HepG2 (cell line): Measurements from ENCODE around the gene EPS8L1.

Experiments used
- EZH2 ChIP-seq: conservative IDR thresholded peaks from 2 replicates; pipeline ENCODE4 v1.6.1; 2012; ENCODE audit warnings: mild to moderate bottlenecking, low read depth, low read length, moderate library complexity
- JUNB ChIP-seq: sonication (generic); formaldehyde crosslinking; IDR thresholded peaks from 2 replicates; pipeline ENCODE4 v1.8.0; 2022; ENCODE audit warnings: missing genetic modification reagents, mild to moderate bottlenecking, borderline replicate concordance
- MAX ChIP-seq: IDR thresholded peaks from 2 replicates; pipeline ENCODE4 v1.6.1; 2012; ENCODE audit warnings: inconsistent platforms
- MTERF4 ChIP-seq: sonication (generic); formaldehyde crosslinking; IDR thresholded peaks from 2 replicates; pipeline ENCODE4 v1.8.0; 2023; ENCODE audit warnings: mild to moderate bottlenecking, missing genetic modification reagents
- POLR2AphosphoS5 ChIP-seq: IDR thresholded peaks from 2 replicates; pipeline ENCODE4 v1.6.1; 2012; ENCODE audit warnings: low read depth, low read length
- SIN3A ChIP-seq: IDR thresholded peaks from 2 replicates; pipeline ENCODE4 v1.6.1; 2011; ENCODE audit warnings: low read depth, mild to moderate bottlenecking, control low read depth, low read length, borderline replicate concordance
- SP2 ChIP-seq: sonication (generic); formaldehyde crosslinking; IDR thresholded peaks from 2 replicates; pipeline ENCODE4 v1.5.1; 2020; ENCODE audit warnings: mild to moderate bottlenecking, missing genetic modification reagents
- ZNF644 ChIP-seq: IDR thresholded peaks from 2 replicates; pipeline ENCODE4 v1.6.1; 2016; ENCODE audit warnings: low read depth
- ZNF816 ChIP-seq: sonication (generic); formaldehyde crosslinking; IDR thresholded peaks from 2 replicates; pipeline ENCODE4 v1.8.0; 2022; ENCODE audit warnings: missing genetic modification reagents, mild to moderate bottlenecking, borderline replicate concordance
- TF ChIP-seq, protein P1 (sequence below): sonication (generic); formaldehyde crosslinking; IDR thresholded peaks from 2 replicates; pipeline ENCODE4 v1.8.0; 2022; ENCODE audit warnings: mild to moderate bottlenecking, missing genetic modification reagents, borderline replicate concordance
- TF ChIP-seq, protein P2 (sequence below): sonication (generic); formaldehyde crosslinking; IDR thresholded peaks from 2 replicates; pipeline ENCODE4 v1.5.1; 2020; ENCODE audit warnings: mild to moderate bottlenecking, missing genetic modification reagents, borderline replicate concordance
- TF ChIP-seq, protein P3 (sequence below): sonication (generic); formaldehyde crosslinking; IDR thresholded peaks from 2 replicates; pipeline ENCODE4 v1.5.0; 2020; ENCODE audit warnings: mild to moderate bottlenecking, missing genetic modification reagents, moderate library complexity
- TF ChIP-seq, protein P4 (sequence below): sonication (generic); formaldehyde crosslinking; IDR thresholded peaks from 2 replicates; pipeline ENCODE4 v1.4.0; 2020; ENCODE audit warnings: missing genetic modification reagents

DNA sequence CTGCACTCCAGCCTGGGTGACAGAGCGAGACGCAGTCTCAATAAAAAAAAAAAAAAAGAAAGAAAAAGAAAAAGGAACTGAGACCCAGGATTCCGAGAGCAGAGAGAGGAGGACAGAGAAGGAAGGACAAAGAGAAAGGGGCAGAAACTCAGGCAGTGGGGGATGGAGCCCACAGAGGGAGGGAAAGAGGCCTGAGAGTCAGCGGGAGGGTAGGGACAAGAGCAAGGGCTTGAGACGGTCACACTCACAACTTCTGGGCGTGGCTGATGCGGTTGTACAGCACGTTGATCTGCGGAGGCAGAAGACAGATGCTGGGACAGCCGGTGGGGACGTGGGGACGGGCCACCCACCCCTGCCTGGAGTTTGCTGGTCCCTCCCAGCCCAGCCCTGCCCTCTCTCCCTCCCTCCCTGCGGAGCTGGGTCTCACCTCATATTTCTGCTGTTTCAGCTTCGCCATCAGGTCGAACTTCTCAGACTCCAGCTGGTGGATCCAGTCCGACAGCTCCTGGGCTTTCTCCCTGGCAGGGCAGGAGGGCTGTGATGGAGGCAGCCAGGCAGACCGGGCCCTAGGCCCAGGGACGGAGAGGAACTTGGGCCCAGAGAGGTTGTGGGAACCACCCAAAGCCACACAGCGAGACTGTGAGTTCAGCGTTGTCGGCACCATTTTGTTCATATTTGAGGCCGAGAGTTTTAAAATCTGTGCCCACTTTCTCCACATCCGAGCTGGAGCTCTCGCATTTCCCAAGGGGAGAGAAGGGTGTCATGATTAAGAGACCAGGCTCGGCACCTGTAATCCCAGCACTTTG is 58.2 kb downstream of the EPS8L1 start:
- no peak for TF ChIP-seq MTERF4 (CRISPR knock-in tag)
- no peak for TF ChIP-seq POLR2AphosphoS5
- TF ChIP-seq, protein P1, sequence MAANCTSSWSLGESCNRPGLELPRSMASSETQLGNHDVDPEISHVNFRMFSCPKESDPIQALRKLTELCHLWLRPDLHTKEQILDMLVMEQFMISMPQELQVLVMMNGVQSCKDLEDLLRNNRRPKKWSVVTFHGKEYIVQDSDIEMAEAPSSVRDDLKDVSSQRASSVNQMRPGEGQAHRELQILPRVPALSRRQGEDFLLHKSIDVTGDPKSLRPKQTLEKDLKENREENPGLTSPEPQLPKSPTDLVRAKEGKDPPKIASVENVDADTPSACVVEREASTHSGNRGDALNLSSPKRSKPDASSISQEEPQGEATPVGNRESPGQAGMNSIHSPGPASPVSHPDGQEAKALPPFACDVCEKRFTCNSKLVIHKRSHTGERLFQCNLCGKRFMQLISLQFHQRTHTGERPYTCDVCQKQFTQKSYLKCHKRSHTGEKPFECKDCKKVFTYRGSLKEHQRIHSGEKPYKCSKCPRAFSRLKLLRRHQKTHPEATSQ (CRISPR knock-in tag) = no peak
- TF ChIP-seq SP2 = no peak
- TF ChIP-seq, protein P2, sequence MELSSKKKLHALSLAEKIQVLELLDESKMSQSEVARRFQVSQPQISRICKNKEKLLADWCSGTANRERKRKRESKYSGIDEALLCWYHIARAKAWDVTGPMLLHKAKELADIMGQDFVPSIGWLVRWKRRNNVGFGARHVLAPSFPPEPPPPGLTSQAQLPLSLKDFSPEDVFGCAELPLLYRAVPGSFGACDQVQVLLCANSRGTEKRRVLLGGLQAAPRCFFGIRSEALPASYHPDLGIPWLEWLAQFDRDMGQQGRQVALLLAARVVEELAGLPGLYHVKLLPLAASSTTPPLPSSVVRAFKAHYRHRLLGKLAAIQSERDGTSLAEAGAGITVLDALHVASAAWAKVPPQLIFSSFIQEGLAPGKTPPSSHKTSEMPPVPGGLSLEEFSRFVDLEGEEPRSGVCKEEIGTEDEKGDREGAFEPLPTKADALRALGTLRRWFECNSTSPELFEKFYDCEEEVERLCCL (CRISPR knock-in tag) = no peak
- no peak for TF ChIP-seq SIN3A
- TF ChIP-seq, protein P3, sequence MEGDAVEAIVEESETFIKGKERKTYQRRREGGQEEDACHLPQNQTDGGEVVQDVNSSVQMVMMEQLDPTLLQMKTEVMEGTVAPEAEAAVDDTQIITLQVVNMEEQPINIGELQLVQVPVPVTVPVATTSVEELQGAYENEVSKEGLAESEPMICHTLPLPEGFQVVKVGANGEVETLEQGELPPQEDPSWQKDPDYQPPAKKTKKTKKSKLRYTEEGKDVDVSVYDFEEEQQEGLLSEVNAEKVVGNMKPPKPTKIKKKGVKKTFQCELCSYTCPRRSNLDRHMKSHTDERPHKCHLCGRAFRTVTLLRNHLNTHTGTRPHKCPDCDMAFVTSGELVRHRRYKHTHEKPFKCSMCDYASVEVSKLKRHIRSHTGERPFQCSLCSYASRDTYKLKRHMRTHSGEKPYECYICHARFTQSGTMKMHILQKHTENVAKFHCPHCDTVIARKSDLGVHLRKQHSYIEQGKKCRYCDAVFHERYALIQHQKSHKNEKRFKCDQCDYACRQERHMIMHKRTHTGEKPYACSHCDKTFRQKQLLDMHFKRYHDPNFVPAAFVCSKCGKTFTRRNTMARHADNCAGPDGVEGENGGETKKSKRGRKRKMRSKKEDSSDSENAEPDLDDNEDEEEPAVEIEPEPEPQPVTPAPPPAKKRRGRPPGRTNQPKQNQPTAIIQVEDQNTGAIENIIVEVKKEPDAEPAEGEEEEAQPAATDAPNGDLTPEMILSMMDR (CRISPR knock-in tag) = no peak
- TF ChIP-seq ZNF644 (CRISPR knock-in tag) = no peak
- TF ChIP-seq EZH2 = no peak
- no peak for TF ChIP-seq ZNF816 (CRISPR knock-in tag)
- no peak for TF ChIP-seq MAX
- no peak for TF ChIP-seq JUNB
- TF ChIP-seq, protein P4, sequence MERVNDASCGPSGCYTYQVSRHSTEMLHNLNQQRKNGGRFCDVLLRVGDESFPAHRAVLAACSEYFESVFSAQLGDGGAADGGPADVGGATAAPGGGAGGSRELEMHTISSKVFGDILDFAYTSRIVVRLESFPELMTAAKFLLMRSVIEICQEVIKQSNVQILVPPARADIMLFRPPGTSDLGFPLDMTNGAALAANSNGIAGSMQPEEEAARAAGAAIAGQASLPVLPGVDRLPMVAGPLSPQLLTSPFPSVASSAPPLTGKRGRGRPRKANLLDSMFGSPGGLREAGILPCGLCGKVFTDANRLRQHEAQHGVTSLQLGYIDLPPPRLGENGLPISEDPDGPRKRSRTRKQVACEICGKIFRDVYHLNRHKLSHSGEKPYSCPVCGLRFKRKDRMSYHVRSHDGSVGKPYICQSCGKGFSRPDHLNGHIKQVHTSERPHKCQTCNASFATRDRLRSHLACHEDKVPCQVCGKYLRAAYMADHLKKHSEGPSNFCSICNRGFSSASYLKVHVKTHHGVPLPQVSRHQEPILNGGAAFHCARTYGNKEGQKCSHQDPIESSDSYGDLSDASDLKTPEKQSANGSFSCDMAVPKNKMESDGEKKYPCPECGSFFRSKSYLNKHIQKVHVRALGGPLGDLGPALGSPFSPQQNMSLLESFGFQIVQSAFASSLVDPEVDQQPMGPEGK (CRISPR knock-in tag) = no peak
